Lower lobe of right lung (tissue), 2 donors: ENCODE measurements around the gene GNAT1. TPM values are rescaled to one million over a fixed set of nuclear protein-coding genes. Genes with fewer than 3 reads are reported as not detected.

Experiments used
- ATAC-seq, 2 donors: fragments of 200-7000 bp; cut with Tn5 transposase; one replicate each; pipeline ENCODE4 v1.9.1; 2020 to 2022; ENCODE audit warnings: mild to moderate bottlenecking in 2 of 2, moderate library complexity in 2 of 2
- DNase-seq: peaks from one replicate; pipeline ENCODE4 v3.0.0-alpha.2; 2020
- H3K27ac ChIP-seq: fragments of 200-600 bp; one replicate; pipeline ENCODE4 v1.8.0; 2022
- H3K27me3 ChIP-seq: fragments of 200-600 bp; one replicate; pipeline ENCODE4 v1.8.0; 2022; ENCODE audit warnings: low read depth
- H3K36me3 ChIP-seq: fragments of 200-600 bp; one replicate; pipeline ENCODE4 v1.8.0; 2022; ENCODE audit warnings: mild to moderate bottlenecking
- H3K4me1 ChIP-seq: fragments of 200-600 bp; one replicate; pipeline ENCODE4 v1.8.0; 2022
- H3K4me3 ChIP-seq: fragments of 200-600 bp; one replicate; pipeline ENCODE4 v1.8.0; 2022; ENCODE audit warnings: mild to moderate bottlenecking
- H3K9me3 ChIP-seq: fragments of 200-600 bp; one replicate; pipeline ENCODE4 v1.8.0; 2022
- intact Hi-C: fragments of 100-400 bp; cut with DNase I; formaldehyde crosslinking; loops from one replicate; pipeline ENCODE4 v1.11.0; 2022
- total RNA-seq: library from RNA; stranded (reverse); fragmentation: NEBNext Ultra II Directional; extraction: Animal tissue kit (Norgen Biotek cat#: 25700); gene quantifications from one replicate; pipeline ENCODE4 v1.2.1, GENCODE V29; 2021
- TF ChIP-seq, protein P1 (sequence below): fragments of 200-600 bp; IDR thresholded peaks from one replicate; pipeline ENCODE4 v1.8.0; 2022; ENCODE audit warnings: antibody characterized with exemption, mild to moderate bottlenecking
- donor health status: DM: no; HTN: yes; CAD: no; lungs with severe emphysema.

Gene GNAT1
- total RNA-seq, 1 donor from 2014 or later, result not detected

DNA sequence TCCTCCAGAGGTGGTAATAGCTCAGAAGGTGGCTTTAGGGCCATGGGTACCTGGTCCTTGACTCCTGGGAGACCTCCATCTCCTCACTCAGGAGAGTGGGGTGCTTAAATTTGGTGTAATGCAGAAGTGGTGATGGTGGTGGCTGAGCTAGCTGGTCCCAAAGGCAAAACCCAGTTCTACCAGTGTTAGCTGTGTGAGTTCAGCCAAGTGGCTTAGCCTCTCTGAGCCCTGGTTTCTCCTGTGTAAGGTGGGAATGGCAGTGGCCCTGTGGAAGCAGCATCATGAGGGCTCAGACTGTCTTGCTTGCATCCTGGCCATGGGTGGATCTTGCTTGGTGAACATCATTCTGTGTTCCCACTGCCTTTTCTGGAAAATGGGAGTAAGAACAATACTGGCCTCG, 26.9 kb upstream of the GNAT1 start:
- ATAC-seq, result no peak
- TF ChIP-seq, protein P1, sequence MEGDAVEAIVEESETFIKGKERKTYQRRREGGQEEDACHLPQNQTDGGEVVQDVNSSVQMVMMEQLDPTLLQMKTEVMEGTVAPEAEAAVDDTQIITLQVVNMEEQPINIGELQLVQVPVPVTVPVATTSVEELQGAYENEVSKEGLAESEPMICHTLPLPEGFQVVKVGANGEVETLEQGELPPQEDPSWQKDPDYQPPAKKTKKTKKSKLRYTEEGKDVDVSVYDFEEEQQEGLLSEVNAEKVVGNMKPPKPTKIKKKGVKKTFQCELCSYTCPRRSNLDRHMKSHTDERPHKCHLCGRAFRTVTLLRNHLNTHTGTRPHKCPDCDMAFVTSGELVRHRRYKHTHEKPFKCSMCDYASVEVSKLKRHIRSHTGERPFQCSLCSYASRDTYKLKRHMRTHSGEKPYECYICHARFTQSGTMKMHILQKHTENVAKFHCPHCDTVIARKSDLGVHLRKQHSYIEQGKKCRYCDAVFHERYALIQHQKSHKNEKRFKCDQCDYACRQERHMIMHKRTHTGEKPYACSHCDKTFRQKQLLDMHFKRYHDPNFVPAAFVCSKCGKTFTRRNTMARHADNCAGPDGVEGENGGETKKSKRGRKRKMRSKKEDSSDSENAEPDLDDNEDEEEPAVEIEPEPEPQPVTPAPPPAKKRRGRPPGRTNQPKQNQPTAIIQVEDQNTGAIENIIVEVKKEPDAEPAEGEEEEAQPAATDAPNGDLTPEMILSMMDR, result no peak
- H3K27me3 ChIP-seq, result no peaks in the 10 kb centered on the region
- no peak for DNase-seq
- H3K4me1 ChIP-seq, result peaks cover 96% of the 10 kb centered on the region
- H3K9me3 ChIP-seq, result no peaks in the 10 kb centered on the region
- H3K4me3 ChIP-seq, result no peak overlapping the region
- H3K36me3 ChIP-seq, result peaks cover 3% of the 10 kb centered on the region
- H3K27ac ChIP-seq, result peak overlapping the region; percentile 76
- intact Hi-C loops, result no loop called here

DNA sequence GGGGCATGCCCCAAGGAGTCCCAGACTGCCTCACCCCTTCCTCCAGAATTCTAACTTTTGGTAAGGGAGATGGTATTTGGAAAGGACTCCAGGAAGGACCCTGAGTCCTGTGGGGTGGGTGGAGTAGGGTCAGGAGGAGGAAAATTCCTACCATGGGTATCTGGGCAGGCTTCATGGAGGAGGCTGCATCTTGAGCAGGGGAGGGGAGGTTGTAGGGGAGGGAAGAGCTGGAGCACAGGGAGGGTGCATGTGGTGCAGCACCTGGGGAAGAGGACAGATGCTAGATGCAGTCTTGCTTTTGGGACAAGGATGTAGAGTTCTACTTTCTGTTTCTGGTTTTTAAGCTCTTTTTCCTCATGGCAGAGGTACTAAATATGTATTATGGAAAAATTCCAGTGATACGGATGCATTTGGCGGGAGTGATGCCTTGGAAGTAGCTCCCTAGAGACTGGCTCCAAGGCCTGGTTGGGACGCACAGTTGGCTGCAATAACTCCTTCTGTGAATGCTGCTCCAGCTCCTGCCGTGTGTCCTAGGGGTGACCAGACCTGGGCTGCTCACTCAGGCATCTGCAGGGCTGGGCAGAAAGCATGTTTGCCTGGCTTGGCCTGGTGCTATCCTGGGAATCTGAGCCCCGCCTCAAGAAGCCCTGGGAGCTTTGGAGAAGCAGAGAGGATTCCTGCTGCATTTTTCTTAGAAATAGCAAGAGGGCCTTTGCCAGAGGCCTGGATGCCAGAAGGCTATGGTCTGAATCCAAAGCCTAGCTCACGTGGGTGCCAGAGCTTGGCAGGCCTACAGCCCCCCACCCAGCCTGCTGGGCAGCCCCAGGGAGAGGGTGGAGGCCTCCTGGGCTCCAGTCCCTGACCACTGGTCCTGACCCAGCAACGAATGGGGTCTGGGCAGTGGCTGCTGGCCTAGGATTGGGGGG, 26.2 kb upstream of the GNAT1 start:
- ATAC-seq (peak; percentile 5 to 6), DNase-seq (no peak)
- Histone ChIP-seq H3K9me3 (no peaks in the 10 kb centered on the region), H3K27me3 (no peaks in the 10 kb centered on the region), H3K4me1 (peaks cover 96% of the 10 kb centered on the region), H3K36me3 (no peaks in the 10 kb centered on the region), H3K27ac (peak overlapping the region; percentile 76), H3K4me3 (no peak overlapping the region)
- TF ChIP-seq, protein P1, result no peak
- intact Hi-C loops, result no loop called here

DNA sequence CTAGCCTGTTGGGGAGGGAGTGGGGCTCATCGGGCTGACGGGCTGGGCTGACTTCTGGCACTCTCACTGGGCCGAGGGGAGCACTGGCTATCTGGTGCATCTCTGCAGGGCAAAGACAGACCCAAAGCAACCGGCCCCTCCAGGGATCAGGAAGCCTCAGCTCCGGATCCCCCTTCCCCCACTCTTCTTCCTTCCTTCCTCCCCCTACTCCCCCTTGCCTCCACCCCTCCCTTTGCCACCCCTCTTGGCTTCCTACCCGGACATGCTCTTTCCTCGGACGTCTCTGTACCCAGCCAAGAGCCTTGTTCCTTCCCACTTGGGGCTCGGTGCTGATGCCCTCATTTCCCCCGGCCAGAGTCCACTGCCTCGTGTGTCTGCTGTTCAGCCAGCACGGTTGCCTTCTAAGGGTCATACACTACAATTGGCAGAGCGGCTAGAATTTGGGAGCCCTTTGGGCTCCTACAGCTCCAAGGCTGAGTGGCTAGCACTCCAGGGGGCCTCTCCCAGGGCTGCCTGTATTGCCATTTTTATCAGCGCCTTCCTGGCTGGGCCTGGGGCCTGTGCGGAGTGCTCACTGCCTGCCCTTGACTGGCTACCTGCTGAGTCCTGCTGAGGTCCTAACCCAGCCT, 25.4 kb upstream of the GNAT1 start:
- no peaks in the 10 kb centered on the region for H3K27me3 ChIP-seq
- TF ChIP-seq, protein P1, result no peak
- peaks cover 97% of the 10 kb centered on the region for H3K4me1 ChIP-seq
- DNase-seq (no peak), ATAC-seq (peak; percentile 1 to 31)
- H3K9me3 ChIP-seq, result no peaks in the 10 kb centered on the region
- H3K36me3 ChIP-seq, result no peaks in the 10 kb centered on the region
- no peak overlapping the region for H3K4me3 ChIP-seq
- intact Hi-C loops, result no loop called here
- peak overlapping the region; percentile 76 for H3K27ac ChIP-seq

DNA sequence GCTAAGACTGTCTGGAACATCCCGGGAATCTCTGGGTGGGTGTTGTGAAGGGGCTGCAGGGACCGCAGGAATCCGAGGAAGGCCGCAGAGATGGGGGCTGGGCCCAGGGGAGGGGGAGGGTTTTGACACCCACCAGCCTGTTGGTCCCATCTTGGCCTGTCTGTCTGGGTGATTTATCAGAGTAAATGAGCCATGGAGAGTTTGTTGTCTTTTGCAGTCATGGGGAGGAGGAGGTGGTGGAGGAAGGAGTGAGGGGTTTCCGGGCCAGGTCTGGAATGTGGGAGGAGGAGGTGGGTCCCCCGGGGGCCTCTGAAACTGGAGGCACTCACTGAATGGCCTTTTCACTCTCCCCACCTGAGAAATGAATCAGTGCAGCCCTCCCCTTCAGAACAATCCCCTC, 24.8 kb upstream of the GNAT1 start:
- no peaks in the 10 kb centered on the region for H3K27me3 ChIP-seq
- peaks cover 97% of the 10 kb centered on the region for H3K4me1 ChIP-seq
- ATAC-seq (no peak), DNase-seq (no peak)
- no peaks in the 10 kb centered on the region for H3K36me3 ChIP-seq
- peak overlapping the region; percentile 76 for H3K27ac ChIP-seq
- intact Hi-C loops, result no loop called here
- H3K9me3 ChIP-seq, result no peaks in the 10 kb centered on the region
- H3K4me3 ChIP-seq, result no peak overlapping the region
- TF ChIP-seq, protein P1, result no peak

DNA sequence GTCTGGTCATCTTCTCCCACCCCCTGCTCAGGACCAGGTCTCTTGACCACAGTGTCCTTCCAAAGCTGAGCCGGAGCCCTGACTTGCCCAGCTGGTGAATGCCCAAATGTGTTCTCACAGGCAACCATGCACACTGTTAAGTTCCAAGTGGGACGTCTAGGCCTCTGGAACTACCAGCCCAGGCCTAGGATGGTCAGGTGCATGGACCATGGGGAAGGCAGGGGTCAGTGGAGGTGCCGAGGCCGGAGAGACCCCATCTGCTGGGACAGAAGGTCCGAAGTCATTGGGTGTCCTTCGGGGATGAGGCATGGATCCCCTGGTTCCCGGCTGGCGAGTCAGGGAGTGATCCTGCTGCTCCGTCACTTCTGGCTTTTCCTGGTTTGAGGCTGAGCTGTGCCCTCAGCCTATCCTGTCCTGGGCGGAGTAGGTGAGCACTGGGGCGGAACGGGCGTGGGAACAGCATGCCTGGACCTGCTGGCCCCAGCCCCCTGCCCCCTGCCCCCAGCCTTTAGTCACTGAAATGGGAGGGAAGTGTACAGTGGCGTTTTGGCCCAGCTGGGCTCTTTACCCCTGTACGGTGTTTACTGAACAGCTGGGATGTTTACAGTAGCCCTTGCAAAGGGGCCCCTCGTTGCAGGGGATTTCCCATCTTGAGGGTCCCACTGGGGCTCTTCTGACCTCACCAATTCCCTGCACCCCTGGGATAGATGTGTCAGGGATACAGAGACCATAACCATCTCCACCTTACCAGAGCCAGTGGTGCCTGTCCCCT, 24.2 kb upstream of the GNAT1 start:
- intact Hi-C loops, result no loop called here
- DNase-seq (no peak), ATAC-seq (no peak)
- Histone ChIP-seq H3K4me1 (peaks cover 95% of the 10 kb centered on the region), H3K27me3 (no peaks in the 10 kb centered on the region), H3K9me3 (no peaks in the 10 kb centered on the region), H3K36me3 (no peaks in the 10 kb centered on the region), H3K27ac (peak overlapping the region; percentile 76), H3K4me3 (no peak overlapping the region)
- TF ChIP-seq, protein P1, result no peak
